SIG-M5 treated with dmso at 0.1 percent for 504 hours (cell line): Measurements from ENCODE around the gene NMBR.
"Not testable (repeated sequence)": the region's sequence is repeated elsewhere in the genome, so short reads cannot be mapped to it uniquely, and the experiment has no call there.

ENCODE experiments used
- DNase-seq: peaks from one replicate; lab custom pipeline; 2025; ENCODE audit not compliant: unreplicated experiment; lab: John Stamatoyannopoulos, UW

The NMBR gene

GRCh38 chr6:142071981-142072380 lies 74.9 kb downstream of the NMBR start:
- DNase-seq = peak; percentile 7

DNA sequence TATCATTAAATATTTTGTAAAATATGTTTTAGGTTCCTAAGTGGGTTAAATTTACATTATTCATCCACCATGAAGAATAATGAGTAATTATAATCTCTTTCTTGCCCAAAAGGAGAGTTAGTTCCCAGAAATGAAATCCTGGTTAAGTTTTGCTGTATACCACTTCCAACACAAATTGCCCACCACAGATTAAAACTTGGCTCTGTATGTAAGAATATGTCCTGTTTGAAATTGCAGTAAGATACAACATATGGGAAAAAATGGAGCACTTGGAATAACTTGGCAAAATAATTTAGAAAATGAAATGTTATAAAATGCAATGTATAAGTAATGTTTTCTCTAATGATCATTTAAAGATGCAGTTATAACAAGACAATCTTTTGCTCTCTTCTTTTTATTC lies 78.5 kb downstream of the NMBR start:
- no peak for DNase-seq

DNA sequence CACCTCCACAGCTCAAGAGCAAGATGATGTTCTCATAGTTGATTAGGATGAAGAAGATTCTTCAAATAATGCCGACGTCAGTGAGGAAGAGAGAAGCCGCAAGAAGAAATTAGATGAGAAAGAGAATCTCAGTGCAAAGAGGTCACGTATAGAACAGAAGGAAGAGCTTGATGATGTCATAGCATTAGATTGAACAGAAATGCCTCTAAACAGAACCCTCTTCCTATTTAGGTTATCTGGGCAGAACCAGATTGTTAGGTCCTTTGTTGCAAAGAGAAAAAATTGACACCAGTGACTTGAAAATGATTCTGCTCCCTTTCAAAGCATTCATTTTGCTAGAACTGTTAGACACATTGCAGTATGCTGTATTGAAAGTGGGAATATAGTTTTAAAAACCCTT lies 84.1 kb downstream of the NMBR start:
- DNase-seq = not testable (repeated sequence)

DNA sequence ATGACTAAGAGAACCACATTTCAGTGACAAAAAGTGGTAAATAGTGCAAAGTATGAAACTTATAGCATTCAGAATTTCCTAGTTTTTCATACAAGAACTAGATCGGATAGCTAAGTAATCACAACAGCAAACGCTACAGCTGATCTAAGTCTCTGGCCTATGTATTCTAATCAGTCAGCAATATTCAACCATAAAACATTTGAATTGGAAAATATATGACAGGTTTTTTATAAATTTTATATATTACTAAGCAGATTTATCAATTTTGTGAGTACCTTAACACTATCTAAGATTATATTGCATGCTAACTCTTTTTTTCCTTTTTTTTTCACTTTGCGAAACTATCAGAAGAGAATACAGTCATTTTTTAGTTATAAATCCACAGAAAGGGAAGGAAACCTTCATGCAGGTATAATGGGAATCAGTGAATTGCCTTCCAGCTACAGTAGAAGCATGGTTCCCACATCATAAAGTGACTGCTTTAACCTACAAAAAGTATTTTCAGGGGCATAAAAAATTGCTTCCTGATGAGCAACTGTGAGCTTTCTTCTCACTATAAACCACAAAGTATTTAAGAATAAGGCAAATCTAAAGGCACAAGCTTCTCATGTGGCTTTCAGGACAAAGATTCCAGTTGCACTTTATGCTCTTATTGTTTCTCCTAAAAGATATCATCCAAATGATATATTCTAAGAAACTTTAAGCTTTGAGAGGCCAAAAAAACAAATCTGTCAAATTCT lies 88.2 kb downstream of the NMBR start:
- no peak for DNase-seq

GRCh38 chr6:142055219-142055618 lies 91.7 kb downstream of the NMBR start:
- no peak for DNase-seq

- no peak for DNase-seq
Observed at GRCh38 chr6:142051404-142051803, 95.5 kb downstream of the NMBR start.

DNA sequence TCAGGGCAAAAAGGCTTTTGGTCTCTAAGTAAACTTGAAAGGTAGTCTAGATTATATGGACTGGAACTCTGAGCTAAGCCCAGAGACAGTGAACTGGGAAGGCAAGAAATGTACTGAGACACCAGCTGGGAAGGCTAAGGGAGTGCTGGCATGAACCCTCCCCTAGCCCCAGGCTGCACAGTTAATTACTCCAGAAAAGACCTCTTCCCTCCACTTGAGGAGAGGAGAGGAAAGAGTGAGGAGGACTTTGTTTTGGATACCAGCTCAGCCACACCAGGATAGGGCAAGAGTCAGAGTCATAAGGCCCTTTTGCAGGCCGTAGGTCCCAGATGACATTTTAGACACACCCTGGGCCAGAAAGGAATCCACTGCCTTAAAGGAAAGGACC lies 98.3 kb downstream of the NMBR start:
- no peak for DNase-seq

GRCh38 chr6:142047934-142048592 lies 98.9 kb downstream of the NMBR start:
- no peak for DNase-seq

DNA sequence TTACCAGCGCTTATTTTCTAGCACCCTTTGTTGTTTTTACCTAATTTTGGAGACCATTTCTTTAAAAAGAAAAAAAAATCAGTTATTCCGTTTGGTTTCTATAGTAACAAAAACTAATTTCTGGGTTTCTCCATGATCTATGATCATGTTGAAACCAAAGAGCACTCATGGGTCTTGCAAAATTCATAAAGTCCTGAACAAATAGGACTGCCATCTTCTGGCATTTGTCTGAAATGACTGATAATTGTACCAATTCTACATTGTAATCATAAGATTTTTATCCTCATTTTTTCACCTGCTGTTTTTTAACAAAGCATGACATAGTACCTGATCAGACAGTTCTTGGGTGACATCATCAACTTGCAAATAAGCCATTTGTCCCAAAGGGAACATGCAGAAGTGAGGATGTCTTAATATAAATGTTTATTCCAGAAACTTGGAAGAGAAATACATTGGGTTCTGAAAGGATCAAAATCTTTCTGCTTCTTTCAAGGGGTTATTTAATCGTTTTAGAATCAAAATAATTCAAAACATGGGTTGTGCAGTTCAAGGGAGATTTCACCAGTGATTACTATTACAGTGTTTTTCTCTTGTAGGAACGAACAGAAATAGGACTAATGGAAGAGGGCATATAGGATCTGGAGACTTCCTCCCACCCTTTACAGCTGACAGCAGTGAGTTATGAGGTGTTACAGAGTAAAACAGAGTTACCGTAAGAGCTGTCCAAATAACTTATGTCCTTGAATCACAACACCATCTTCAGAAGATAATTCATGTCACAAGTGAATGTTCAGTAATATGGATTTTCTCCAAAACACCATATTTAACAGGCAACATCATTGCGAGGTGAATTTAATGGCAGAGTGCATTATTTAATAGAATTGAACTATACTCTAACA lies 101.3 kb downstream of the NMBR start:
- peak; percentile 10 for DNase-seq

DNA sequence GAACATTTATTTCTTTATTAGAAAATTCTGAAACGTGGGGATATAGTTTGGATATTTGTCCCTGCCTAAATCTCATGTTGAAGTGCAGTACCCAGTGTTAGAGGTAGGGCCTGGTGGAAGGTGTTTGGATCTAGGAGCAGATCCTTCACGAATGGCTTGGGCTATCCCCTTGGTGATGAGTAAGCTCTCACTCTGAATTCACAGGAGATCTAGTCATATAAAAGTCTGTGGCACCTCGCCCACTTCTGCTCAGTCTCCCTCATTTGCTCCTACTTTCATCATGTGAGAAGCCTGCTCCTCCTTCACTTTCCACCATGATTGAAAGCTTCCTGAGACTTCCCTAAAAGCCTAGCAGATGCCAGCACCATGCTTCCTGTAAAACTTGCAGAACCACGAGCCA lies 111.0 kb downstream of the NMBR start:
- DNase-seq = no peak

DNA sequence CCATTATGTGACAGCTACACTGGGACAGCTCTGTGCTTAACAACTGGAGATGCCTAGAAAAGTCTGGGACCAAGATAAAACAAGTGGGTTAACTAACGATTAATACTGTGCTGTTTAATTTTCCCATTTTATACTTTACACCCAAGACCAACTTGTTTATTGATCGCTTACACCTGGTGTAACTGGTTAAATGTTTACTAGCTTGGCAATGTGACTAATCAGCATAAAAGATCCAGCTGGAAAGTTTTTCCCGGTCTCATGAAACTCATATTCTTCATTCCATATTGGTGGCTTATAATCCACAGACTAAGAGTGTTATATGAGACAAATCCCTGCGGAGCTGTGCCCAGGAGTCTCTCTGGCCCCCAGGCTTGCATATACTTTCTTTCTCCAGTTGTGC lies 115.9 kb downstream of the NMBR start:
- no peak for DNase-seq

- no peak for DNase-seq
Observed at GRCh38 chr6:142030115-142030619, 116.8 kb downstream of the NMBR start.

DNA sequence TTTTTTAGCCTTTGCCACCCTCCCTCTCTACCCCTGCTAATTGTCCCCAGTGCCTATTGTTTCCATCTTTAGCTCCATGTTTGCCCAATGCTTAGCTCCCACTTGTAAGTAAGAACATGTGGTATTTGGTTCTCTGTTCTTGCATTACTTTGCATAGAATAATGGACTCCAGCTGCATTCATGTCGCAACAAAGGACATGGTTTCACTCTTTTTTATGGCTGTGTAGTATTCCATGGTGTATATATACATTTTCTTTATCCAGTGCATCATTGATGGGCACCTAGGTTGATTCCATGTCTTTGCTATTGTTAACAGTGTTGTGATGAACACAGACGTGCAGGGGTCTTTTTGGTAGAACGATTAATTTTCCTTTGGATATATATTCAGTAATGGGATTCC lies 118.4 kb downstream of the NMBR start:
- DNase-seq = no peak

DNA sequence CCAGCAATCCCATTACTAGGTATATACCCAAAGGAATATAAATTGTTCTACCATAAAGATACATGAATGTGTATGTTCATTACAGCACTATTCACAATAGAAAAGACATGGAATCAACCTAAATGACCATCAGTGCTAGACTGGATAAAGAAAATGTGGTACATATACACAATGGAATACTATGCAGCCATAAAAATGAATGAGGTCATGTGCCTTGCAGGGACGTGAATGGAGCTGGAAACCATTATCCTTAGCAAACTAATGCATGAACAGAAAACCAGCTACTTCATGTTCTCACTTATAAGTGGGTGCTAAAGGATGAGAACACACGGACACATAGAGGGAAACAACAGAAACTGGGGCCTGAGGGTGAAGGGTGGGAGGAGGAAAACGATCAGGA lies 119.1 kb downstream of the NMBR start:
- not testable (repeated sequence) for DNase-seq

DNA sequence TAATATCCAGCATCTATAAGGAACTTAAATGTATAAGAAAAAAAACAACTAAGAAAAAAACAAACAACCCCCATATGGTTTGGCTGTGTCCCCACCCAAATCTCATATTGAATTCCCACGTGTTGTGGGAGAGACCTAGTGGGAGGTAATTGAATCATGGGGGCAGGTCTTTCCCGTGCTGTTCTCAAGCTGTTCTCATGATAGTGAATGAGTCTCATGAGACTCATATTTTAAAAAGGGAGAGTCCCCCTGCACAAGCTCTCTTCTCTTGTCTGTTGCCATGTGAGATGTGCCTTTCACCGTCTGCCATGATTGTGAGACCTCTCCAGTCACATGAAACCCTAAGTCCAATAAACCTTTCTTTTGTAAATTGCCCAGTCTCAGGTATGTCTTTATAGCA lies 119.8 kb downstream of the NMBR start:
- DNase-seq = no peak

DNA sequence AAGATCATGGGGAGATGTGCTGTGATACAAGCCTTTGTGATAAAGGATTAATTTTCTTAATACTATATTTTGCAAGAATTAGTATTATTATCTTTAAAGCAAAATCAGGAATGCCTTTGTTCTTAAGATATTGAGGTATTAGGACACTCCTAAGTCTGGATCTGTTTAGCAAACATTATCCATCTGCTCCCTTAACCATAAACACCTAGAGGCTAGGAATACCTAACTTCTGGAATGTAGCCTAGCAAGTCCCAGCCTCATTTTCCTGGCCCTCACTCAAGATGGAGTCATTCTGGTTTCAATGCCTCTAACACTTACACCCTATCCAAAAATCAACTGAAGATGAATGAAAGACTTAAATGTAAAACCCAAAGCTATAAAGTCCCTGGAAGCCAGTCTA lies 120.5 kb downstream of the NMBR start:
- peak; percentile 2 for DNase-seq
